Uterus (tissue), 2 donors: ENCODE data around the gene F2RL1.

Source experiments
- POLR2A ChIP-seq, 2 donors: fragments of 450-650 bp; IDR thresholded peaks; one replicate each; pipeline ENCODE4 v1.6.1; 2016; ENCODE audit warnings: antibody characterized with exemption in 2 of 2, mild to moderate bottlenecking in 1 of 2, moderate library complexity in 1 of 2
- TF ChIP-seq, protein P1 (sequence below), 4 experiments: fragments of 200-600 bp in 2 of 4; fragments of 450-650 bp in 2 of 4; sonication (generic) in 2 of 4; IDR thresholded peaks; one replicate each; pipeline ENCODE4 v1.5.1; 2016 to 2019; ENCODE audit warnings: antibody characterized with exemption in 4 of 4, mild to moderate bottlenecking in 2 of 4, moderate library complexity in 1 of 4

DNA sequence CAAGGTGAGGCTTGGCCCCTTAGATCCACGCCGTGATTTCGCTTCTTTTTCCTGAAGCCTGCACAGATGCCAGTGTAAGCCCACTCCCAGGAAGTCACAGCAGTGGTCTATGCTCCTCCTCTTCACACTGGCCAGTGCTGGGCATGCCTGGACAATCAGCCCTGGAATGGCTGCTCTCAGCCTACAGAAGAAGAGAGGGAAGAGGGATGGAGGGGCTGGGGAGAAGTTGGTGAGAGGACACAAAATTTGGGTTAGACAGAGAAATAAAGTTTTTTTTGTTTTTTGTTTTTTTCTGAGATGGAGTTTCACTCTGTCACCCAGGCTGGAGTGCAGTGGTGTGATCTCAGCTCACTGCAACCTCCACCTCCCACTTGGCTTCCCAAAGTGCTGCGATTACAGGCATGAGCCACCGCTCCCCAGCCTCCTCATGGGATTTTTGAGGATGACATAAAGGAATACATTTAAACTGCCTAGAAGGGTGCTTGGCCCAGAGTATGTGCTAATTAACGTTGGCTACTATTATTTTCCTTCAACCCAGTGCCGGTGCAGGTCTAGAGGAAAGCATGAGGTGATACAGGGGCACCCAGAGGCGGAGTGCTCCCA, 31.8 kb downstream of the F2RL1 start:
- no peak for TF ChIP-seq POLR2A (IDR thresholded peaks at IDR 0.05)
- TF ChIP-seq, protein P1, sequence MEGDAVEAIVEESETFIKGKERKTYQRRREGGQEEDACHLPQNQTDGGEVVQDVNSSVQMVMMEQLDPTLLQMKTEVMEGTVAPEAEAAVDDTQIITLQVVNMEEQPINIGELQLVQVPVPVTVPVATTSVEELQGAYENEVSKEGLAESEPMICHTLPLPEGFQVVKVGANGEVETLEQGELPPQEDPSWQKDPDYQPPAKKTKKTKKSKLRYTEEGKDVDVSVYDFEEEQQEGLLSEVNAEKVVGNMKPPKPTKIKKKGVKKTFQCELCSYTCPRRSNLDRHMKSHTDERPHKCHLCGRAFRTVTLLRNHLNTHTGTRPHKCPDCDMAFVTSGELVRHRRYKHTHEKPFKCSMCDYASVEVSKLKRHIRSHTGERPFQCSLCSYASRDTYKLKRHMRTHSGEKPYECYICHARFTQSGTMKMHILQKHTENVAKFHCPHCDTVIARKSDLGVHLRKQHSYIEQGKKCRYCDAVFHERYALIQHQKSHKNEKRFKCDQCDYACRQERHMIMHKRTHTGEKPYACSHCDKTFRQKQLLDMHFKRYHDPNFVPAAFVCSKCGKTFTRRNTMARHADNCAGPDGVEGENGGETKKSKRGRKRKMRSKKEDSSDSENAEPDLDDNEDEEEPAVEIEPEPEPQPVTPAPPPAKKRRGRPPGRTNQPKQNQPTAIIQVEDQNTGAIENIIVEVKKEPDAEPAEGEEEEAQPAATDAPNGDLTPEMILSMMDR (IDR thresholded peaks at IDR 0.05) = no peak
